GM21423 (cell line): Measurements from ENCODE around the gene DENND4A.
"Not testable (repeated sequence)": the region's sequence is repeated elsewhere in the genome, so short reads cannot be mapped to it uniquely, and the experiment has no call there.

Experiments used
- ATAC-seq: cut with Tn5 transposase; IDR thresholded peaks from one replicate; pipeline ENCODE4 v1.9.1; 2021; ENCODE audit warnings: mild to moderate bottlenecking, moderate library complexity; ENCODE audit not compliant: unreplicated experiment

The DENND4A gene

GRCh38 chr15:65639509-65639908 lies 152.6 kb downstream of the DENND4A start:
- no peak for ATAC-seq

GRCh38 chr15:65638681-65639089 lies 153.4 kb downstream of the DENND4A start:
- ATAC-seq = no peak

- ATAC-seq = no peak
These were observed 154.0 kb downstream of the DENND4A start for GRCh38 chr15:65638109-65638508.

GRCh38 chr15:65634356-65634755 lies 157.7 kb downstream of the DENND4A start:
- no peak for ATAC-seq

DNA sequence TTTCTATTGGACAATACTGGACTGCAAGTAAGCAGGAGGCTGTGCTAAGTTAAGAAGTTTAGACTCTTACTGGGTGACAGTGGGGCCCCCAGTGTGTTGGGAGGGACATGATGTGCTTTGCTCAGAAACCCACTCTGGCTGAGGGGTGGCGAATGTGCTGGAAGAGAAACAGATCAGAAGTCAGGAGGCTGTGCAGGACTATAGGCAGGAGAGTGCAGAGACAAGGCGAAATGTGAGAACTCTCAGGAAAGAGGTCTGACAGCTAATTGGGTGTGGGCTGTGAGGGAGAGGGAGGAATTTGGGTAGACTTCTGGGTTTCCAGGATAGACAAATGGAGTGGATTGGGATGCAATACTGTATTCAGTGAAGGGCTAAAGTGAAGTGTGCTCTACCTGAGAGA lies 158.3 kb downstream of the DENND4A start:
- no peak for ATAC-seq

GRCh38 chr15:65632780-65633375 lies 159.2 kb downstream of the DENND4A start:
- ATAC-seq = no peak

DNA sequence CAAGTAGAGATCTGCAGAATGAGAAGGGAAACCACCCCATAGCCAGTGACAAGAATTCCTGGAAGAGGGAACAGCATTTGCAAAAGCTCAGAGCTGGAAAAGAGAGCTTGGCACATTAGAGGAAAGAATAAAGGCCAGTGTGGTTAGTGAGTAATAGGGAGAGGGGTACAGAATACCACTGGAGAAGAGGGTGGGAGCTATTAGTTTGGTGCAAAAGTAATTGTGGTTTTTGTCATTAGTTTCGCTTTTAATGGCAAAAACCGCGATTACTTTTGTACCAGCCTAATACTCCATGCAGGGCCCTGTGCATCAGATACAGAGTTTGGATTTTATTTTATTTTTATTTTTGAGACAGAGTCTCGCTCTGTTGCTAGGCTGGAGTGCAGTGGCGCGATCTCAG lies 160.6 kb downstream of the DENND4A start:
- ATAC-seq = peak; percentile 55

- no peak for ATAC-seq
These were observed 161.3 kb downstream of the DENND4A start for GRCh38 chr15:65630760-65631159.

GRCh38 chr15:65629548-65629947 lies 162.5 kb downstream of the DENND4A start:
- ATAC-seq = no peak

DNA sequence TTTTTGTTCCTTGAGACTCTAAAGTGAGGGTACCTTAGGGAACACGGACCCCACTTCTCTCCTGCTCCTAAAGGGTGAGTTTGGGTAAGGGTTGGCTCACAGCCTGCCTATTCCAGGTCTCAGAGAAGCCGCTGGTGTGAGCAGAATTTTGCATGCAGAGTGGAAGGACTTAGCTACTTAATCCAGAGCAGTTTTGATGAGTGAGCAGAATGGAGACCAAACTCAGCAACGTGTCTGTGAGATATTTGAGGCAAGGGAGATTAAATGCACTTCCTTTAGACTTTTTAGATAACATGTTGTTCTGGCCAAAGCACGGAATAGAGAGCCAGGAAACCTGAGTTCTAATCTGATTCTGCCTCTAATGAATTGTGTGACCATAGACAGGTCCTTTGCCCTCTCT lies 165.2 kb downstream of the DENND4A start:
- no peak for ATAC-seq

DNA sequence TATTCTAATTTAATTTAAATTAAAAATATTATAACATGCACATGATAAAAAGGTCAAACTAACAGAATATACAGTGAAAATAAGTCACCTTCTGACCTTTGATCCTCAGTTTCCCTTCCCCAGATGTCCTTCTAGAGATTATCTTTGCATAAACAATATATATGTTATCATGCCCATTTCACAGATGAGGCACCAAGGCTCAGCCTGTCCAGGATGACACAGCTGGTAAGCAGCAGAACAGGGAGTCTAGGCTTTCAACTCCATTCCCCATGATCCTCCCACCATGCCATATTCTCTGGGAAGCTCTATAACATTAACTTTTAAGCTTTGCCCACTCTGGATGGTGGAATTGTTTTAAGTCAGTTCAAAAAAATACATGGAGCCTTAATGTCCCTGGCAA lies 169.0 kb downstream of the DENND4A start:
- no peak for ATAC-seq

DNA sequence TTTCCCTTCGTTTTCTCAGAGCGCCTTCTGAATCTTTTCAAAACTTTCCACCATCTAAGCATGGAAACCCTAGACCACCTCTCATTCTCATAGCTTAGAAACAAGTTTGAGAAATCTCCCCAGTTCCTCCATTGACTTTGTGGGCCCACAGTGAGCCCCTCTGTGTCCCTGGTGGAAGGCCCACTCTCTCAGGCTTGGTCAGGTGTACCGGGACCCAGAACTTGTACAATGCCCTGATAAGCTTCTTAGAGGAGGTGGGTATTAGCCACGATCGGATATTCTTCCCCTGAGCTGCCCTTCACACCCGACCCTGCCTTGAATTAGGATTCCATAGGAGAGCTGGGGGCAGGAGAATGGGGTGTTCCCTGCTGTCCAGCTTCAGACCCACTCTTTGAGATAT lies 170.5 kb downstream of the DENND4A start, which contains the start of gene SLC24A1:
Gene SLC24A1 (plus strand): TSS at position 301 of the 400 bp plus-strand sequence. CDS start 2,143 bp downstream, outside the sequence.
- no peak for ATAC-seq

DNA sequence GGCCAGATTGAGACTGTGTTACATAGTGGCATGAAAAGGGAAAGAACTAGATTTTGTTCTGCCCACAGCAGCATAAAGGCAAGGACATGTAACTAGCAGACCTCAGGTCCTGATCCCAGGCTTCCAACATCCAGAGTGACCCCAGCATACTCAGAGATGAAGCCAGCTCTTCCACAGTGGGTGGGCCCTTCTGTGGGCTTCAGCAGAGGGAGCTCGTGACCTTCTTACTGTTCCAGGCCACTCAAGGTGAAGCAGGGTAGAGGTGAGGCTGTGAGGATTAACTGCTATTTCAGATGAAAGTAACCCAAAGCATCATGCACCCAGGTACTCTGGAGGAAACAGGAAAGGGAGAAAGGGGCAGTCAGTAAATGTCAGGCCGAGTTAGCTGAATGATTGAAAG lies 171.3 kb downstream of the DENND4A start:
- ATAC-seq = no peak

DNA sequence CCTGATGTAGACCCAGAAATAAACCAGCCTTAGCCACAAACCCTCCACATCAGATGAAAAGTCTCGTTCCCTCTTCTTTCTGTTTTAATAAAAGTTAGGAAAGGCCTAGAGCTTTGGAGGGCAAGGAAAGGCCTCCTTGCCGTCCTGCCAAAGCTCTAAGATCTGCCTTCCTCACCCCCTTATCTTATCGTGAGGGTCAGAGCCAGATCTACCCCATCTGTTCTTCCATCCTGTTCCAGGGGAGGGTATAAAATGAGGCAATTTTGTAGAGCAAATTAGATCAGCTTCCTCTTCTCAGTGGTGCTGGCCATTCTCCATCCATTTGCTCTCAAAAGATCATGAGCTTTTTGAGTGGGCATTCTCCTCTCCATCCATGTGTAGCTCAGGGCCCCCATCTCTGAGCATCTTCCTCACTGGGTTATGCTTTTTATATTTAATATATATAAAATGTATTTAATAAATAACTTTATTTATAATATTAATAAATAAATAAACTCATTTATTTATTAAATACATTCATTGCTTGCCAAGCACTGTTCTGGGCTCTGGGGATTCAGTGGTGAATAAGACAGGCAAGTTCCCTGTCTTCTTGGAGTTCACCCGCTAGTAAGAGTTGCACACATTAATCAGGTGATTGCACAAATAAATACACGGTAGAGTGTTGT lies 172.3 kb downstream of the DENND4A start:
- ATAC-seq = no peak

DNA sequence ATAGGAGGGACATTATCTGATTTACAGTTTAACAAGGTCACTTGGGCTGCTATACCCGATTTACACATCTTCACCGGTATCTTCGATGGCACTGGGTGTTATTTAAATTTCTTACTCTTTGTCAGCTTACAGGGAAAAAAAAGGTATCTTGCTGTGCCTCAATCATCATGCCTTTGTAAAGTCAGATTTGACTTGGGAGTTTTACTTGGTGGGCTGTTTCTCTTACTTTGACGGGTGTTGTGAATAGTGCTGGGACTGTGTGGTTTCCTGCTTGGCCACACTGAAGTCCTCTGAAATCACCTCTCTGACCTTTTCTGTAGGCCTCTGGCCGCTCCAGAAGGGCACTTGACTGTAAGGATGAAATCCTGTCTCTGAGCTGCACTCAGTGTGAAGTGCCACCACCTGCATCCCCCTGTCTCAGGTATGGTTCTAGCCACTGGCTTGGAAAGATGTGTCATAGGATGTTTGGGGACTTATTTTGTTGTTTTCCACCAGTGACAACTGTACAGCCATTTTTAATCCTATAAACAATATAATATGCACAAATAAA lies 173.5 kb downstream of the DENND4A start:
- no peak for ATAC-seq

DNA sequence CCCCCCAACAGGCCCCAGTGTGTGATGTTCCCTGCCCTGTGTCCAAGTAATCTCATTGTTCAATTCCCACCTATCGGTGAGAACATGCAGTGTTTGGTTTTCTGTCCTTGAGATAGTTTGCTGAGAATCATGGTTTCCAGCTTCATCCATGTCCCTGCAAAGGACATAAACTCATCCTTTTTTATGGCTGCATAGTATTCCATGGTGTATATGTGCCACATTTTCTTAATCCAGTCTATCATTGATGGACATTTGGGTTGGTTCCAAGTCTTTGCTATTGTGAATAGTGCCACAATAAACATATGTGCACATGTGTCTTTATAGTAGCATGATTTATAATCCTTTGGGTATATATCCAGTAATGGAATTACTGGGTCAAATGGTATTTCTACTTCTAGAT lies 176.2 kb downstream of the DENND4A start:
- ATAC-seq = not testable (repeated sequence)

DNA sequence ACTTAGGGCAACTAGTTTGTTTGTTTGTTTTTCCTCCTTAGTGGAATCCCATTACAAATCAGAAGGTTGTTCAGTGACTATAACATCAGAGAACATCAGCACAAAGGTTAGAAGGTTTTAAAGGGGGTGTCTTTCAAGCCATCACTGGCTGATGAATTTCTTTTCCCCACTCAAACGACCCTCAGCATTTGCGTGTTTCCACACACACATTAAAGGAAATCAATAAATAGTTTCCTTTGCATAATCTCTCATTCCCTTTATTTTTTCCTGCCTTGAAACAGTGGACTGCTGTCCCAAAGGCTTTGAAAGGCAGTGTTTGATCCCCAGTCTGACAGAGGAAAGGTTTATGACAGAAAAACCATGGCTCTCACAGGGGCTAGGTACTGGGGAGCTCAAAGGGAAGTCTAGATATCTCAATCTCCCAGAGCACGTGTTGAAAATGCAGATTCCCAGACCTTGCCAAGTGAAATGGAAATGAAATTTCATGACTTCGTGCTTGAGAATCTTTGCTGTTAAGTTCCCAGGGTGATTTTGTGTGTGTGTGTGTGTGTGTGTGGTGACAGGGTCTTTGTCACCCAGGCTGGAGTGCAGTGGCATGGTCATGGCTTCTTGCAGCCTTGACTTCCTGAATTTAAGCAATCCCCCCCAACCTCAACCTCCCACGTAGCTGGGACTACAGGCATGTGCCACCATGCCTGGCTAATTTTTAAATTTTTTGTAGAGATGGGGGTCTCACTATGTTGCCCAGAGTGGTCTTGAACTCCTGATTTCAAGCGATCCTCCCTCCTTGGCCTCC lies 178.9 kb downstream of the DENND4A start:
- ATAC-seq = no peak

GRCh38 chr15:65612616-65612946 lies 179.5 kb downstream of the DENND4A start:
- no peak for ATAC-seq

DNA sequence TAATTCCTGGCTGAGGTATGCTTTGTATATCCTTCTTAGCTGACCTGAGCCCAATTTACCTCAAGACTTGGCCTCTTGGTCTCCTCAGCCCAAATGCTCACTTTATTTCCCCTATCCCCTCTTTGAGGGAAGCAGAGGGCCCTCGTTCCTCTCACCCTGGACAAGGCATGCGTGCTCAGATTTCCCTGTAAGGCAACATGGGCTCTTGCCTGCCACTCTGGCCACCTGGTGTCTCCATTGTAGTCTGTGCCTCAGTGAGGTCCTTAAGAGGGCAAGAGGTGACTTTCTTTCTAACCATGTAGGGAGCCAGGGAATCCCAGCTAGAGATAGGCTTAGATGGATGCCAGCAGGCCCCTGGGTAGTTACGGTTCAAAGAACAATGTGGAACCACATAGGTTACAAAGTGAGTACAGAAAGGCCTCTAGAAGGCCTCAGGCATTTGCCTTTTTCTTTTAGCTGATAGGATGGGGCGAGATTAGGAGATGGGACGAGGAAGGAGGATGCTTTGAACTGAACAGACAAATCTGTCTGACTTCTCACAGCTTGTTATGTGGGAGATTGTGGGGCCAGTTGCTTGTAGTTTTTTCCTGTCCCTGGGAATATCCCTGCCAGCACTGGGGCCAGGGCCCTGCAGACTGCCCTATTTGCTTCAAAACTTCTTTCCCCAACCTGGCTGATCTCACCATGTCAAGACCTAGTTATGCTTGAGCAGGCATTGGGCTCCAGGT lies 180.0 kb downstream of the DENND4A start:
- ATAC-seq = no peak

DNA sequence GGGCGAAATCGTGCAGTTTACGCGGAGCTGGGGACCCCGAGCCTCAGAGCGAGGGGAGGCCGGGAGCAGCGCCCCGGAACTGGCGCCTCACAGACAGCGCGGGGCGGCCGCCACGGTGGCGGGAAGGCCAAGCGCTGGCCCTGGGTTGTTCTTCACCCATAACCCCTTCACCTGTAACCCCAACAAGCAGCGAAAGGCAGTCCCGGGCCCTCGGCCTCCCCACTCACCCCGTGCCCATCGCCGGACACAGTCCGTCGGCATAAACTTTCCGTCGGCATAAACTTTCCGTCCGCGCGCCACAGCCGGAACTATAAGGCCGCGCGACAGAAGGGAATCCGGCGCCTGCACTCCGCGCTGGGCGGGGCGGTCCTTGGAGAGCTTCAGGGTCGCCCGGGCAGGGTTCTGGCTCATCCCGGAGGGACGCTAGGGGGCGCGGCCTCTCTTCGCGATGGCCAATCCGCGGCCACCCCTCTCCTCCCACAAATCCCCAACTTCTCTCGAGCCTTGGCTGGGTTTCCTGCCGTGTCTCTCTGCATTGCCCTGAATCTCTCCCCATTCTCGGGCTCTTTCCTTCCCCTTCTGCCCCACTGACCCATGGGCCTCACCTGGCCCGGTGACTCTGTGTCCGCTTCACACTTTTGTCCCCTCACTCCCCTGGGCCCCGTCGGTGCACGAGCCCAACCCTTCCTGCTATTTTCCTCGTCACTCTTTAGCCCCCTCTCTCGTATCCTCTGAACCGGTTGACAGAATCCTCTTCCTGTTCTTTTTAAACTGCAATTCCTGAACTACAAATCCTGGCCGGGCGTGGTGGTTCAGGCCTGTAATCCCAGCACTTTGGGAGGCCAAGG lies 181.0 kb downstream of the DENND4A start, which contains the start of gene INTS14:
Gene INTS14 (minus strand): TSS at position 261 of the 848 bp plus-strand sequence. CDS start 3,751 bp downstream, outside the sequence.
- ATAC-seq = peak; percentile 96
